ENCODE measurements around the gene DCAF7. TPM values are rescaled to one million over a fixed set of nuclear protein-coding genes. Genes with fewer than 3 reads are reported as not detected.

The DCAF7 gene
- total RNA-seq, 6 experiments from 2014 or later, result 14.9 to 31.0 (median 26.7) TPM

DNA sequence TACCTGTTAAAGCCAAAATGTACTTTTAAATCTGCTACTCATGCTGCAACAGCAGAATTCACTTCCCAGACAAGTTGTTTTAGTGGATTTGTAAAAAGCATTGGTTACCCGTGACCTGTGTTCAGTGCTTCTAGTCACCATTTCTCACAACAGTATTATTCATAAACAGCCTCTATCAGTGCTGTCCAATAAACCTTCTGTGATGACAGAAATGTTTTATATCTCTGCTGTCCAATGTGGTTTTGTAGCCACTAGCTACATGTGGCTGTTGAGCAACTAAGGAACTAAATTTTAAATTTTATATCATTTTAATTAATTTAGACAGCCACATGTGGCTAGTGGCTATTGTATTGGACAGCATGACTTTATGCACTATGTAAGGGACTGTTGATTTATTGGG, 84.5 kb downstream of the DCAF7 start:
- H3K27ac ChIP-seq, result peak overlapping the region in 2 of 3 donors; percentile 12 to 16
- no peak overlapping the region for H3K4me3 ChIP-seq
- no peaks in the 10 kb centered on the region for H3K9me3 ChIP-seq
- no peaks in the 10 kb centered on the region for H3K27me3 ChIP-seq
- H3K4me1 ChIP-seq, result peaks cover 0 to 12% (median 4%) of the 10 kb centered on the region in 4 donors
- DNase-seq (no peak), ATAC-seq (no peak)
- H3K36me3 ChIP-seq, result peaks cover 0 to 20% (median 0%) of the 10 kb centered on the region in 4 donors
- no CpG with 5 or more reads among the region's 1 CpG for WGBS (ENCODE audit: insufficient coverage, low coverage, low lambda C conversion rate, missing lambda C conversion rate)
- intact Hi-C loops (cut with DNase I), result loop anchor here in 1 of 2 donors (10.0 kb wide), 1 partner anchor 60 kb away; no protein-coding TSS in a partner anchor
- no peak for TF ChIP-seq POLR2A (IDR thresholded peaks at IDR 0.05)
- TF ChIP-seq, protein P1, sequence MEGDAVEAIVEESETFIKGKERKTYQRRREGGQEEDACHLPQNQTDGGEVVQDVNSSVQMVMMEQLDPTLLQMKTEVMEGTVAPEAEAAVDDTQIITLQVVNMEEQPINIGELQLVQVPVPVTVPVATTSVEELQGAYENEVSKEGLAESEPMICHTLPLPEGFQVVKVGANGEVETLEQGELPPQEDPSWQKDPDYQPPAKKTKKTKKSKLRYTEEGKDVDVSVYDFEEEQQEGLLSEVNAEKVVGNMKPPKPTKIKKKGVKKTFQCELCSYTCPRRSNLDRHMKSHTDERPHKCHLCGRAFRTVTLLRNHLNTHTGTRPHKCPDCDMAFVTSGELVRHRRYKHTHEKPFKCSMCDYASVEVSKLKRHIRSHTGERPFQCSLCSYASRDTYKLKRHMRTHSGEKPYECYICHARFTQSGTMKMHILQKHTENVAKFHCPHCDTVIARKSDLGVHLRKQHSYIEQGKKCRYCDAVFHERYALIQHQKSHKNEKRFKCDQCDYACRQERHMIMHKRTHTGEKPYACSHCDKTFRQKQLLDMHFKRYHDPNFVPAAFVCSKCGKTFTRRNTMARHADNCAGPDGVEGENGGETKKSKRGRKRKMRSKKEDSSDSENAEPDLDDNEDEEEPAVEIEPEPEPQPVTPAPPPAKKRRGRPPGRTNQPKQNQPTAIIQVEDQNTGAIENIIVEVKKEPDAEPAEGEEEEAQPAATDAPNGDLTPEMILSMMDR (IDR thresholded peaks at IDR 0.05), result no peak

DNA sequence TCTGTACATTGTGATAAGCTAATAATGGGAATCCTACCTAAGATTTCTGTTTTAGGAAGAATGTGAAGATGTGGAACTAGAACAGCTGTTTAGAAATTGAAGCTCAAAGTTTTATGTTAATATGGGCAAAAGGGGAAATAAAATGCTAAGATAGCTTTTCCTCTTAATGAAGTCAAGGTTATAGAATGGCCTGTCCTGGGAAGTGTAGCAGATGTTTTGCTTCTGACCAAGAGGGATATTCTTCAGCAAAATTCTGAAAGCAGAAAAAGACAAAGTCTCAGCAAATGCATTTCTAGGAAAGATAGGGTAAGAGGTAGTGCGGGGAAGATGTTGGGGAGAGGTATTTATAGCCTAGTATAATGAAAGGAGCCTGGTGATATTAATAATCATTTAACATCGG, 85.0 kb downstream of the DCAF7 start:
- peaks cover 0 to 7% (median 3%) of the 10 kb centered on the region in 4 donors for H3K4me1 ChIP-seq
- intact Hi-C loops (cut with DNase I), result loop anchor here in 1 of 2 donors (10.0 kb wide), 1 partner anchor 60 kb away; no protein-coding TSS in a partner anchor
- H3K4me3 ChIP-seq, result no peak overlapping the region
- WGBS (ENCODE audit: insufficient coverage, low coverage, low lambda C conversion rate, missing lambda C conversion rate), result 57% methylated on average over 2 of the region's 2 CpGs
- peak overlapping the region in 1 of 3 donors; percentile 4 for H3K27ac ChIP-seq
- TF ChIP-seq POLR2A (IDR thresholded peaks at IDR 0.05), result no peak
- TF ChIP-seq, protein P1 (IDR thresholded peaks at IDR 0.05), result no peak
- ATAC-seq, result peak in 1 of 4 donors; percentile 18
- peaks cover 0 to 20% (median 0%) of the 10 kb centered on the region in 4 donors for H3K36me3 ChIP-seq
- no peaks in the 10 kb centered on the region for H3K27me3 ChIP-seq
- no peak for DNase-seq
- H3K9me3 ChIP-seq, result no peaks in the 10 kb centered on the region

DNA sequence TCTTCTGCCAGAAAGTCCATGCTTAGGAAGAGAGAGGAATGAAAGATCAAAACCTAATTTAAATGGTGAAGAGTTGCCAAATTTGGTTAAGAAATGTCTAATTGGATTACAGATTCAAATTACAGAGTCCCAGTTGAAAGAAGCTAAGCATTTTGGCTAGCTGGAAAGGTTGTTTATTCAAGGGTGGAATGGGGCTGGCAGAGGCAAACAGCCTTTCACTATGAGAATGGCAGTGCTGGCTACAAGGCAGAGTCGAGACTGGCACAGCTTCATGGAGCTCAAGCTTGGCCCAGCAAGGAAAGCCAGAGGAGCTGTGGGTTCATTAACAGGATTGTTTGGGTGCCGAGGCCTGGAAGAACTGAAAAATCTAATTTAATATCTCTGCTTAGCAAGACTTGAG, 85.5 kb downstream of the DCAF7 start:
- peaks cover 0 to 7% (median 3%) of the 10 kb centered on the region in 4 donors for H3K4me1 ChIP-seq
- WGBS (ENCODE audit: insufficient coverage, low coverage, low lambda C conversion rate, missing lambda C conversion rate), result 73% methylated on average over 2 of the region's 2 CpGs
- no peaks in the 10 kb centered on the region for H3K27me3 ChIP-seq
- intact Hi-C loops (cut with DNase I), result loop anchor here in 1 of 2 donors (10.0 kb wide), 1 partner anchor 59 kb away; no protein-coding TSS in a partner anchor
- H3K9me3 ChIP-seq, result no peaks in the 10 kb centered on the region
- no peak overlapping the region for H3K27ac ChIP-seq
- ATAC-seq (no peak), DNase-seq (no peak)
- no peak overlapping the region for H3K4me3 ChIP-seq
- TF ChIP-seq, protein P1 (IDR thresholded peaks at IDR 0.05), result no peak
- TF ChIP-seq POLR2A (IDR thresholded peaks at IDR 0.05), result no peak
- peaks cover 0 to 20% (median 0%) of the 10 kb centered on the region in 4 donors for H3K36me3 ChIP-seq

DNA sequence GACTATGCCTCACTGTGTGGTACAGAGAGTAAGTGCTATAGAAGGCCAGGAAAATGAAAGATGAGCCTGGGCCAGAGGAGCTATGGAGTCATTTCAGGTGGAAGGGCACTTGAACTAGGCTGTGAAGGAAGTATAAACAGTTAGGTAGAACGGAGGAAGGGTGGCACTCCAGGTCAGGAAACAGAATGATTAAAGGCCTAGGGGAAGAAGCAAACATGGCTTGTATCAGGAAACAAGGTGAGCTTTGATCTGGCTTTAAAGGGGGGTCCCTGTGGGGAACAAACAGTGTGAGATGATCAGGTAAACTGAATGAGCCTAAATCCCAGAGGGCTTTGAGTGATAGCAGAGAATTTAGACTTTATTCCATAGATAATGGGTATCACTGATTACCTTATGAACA, 88.8 kb downstream of the DCAF7 start:
- DNase-seq, result no peak
- intact Hi-C loops (cut with DNase I), result loop anchor here in 1 of 2 donors (10.0 kb wide), 1 partner anchor 56 kb away; no protein-coding TSS in a partner anchor
- WGBS (ENCODE audit: insufficient coverage, low coverage, low lambda C conversion rate, missing lambda C conversion rate), result 67% methylated on average over 1 of the region's 1 CpG

More for the DNA sequence above, 88.8 kb downstream of the DCAF7 start:
- peaks cover 0 to 14% (median 0%) of the 10 kb centered on the region in 4 donors for H3K36me3 ChIP-seq
- no peaks in the 10 kb centered on the region for H3K27me3 ChIP-seq
- no peaks in the 10 kb centered on the region for H3K9me3 ChIP-seq
- TF ChIP-seq, protein P1 (IDR thresholded peaks at IDR 0.05), result no peak
- no peak for TF ChIP-seq POLR2A (IDR thresholded peaks at IDR 0.05)
- no peak overlapping the region for H3K27ac ChIP-seq
- H3K4me3 ChIP-seq, result no peak overlapping the region
- no peaks in the 10 kb centered on the region for H3K4me1 ChIP-seq
- no peak for ATAC-seq
